ENCODE results near the gene TSEN15. TPM values are rescaled to one million over a fixed set of nuclear protein-coding genes. Genes with fewer than 3 reads are reported as not detected.

TSEN15 gene
- total and polyA plus RNA-seq, 12 donors, result 16.3 to 55.1 (median 27.8) TPM

- Histone ChIP-seq H3K27ac (no peak overlapping the region), H3K36me3 (replicated peaks in 1 of 2) (no peaks in the 10 kb centered on the region), H3K27me3 (no peaks in the 10 kb centered on the region), H3K4me3 (no peak overlapping the region), H3K9me3 (replicated peaks in 1 of 3) (no peaks in the 10 kb centered on the region), H3K4me1 (replicated peaks in 1 of 2) (no peaks in the 10 kb centered on the region)
- DNase-seq, result no peak
- TF ChIP-seq POLR2A (IDR thresholded peaks at IDR 0.05), result no peak
- no peak for TF ChIP-seq CTCF (IDR thresholded peaks at IDR 0.05)
- 92 to 98% (median 93%) methylated on average over 2 of the region's 2 CpGs for WGBS, 4 donors
- intact Hi-C loops (cut with DNase I), result no loop called here
These were observed 35.4 kb upstream of the TSEN15 start for GRCh38 chr1:184016169-184016568.

GRCh38 chr1:184017306-184017705 is 34.2 kb upstream of the TSEN15 start:
- 72 to 83% (median 77%) methylated on average over 7 of the region's 7 CpGs for WGBS, 4 donors
- TF ChIP-seq CTCF (IDR thresholded peaks at IDR 0.05) (no peak), POLR2A (IDR thresholded peaks at IDR 0.05) (no peak)
- Histone ChIP-seq H3K4me3 (no peak overlapping the region), H3K36me3 (replicated peaks in 1 of 2) (no peaks in the 10 kb centered on the region), H3K27ac (no peak overlapping the region), H3K4me1 (replicated peaks in 1 of 2) (peaks cover 0 to 4% of the 10 kb centered on the region in 2 donors), H3K27me3 (no peaks in the 10 kb centered on the region), H3K9me3 (replicated peaks in 1 of 3) (no peaks in the 10 kb centered on the region)
- intact Hi-C loops (cut with DNase I), result no loop called here
- no peak for DNase-seq

- TF ChIP-seq POLR2A (IDR thresholded peaks at IDR 0.05), result no peak
- TF ChIP-seq CTCF (IDR thresholded peaks at IDR 0.05), result no peak
- no peak for DNase-seq
- Histone ChIP-seq H3K4me3 (no peak overlapping the region), H3K27ac (peak overlapping the region in 1 of 5 donors; percentile 43), H3K36me3 (replicated peaks in 1 of 2) (no peaks in the 10 kb centered on the region), H3K27me3 (no peaks in the 10 kb centered on the region), H3K9me3 (replicated peaks in 1 of 3) (no peaks in the 10 kb centered on the region), H3K4me1 (replicated peaks in 1 of 2) (peaks cover 0 to 15% of the 10 kb centered on the region in 2 donors)
- 33 to 51% (median 50%) methylated on average over 2 of the region's 2 CpGs for WGBS, 4 donors
- intact Hi-C loops (cut with DNase I), result no loop called here
These were observed 32.9 kb upstream of the TSEN15 start for GRCh38 chr1:184018622-184019021.

- intact Hi-C loops (cut with DNase I), result no loop called here
- H3K4me3 ChIP-seq, result no peak overlapping the region
These were observed 32.5 kb upstream of the TSEN15 start for GRCh38 chr1:184019069-184019468.

More at GRCh38 chr1:184019069-184019468, 32.5 kb upstream of the TSEN15 start:
- peak overlapping the region in 1 of 5 donors; percentile 43 for H3K27ac ChIP-seq
- H3K27me3 ChIP-seq, result no peaks in the 10 kb centered on the region
- TF ChIP-seq CTCF (IDR thresholded peaks at IDR 0.05) (no peak), POLR2A (IDR thresholded peaks at IDR 0.05) (no peak)
- no peak for DNase-seq
- WGBS, 4 donors, result 85 to 89% (median 87%) methylated on average over 5 of the region's 5 CpGs
- H3K9me3 ChIP-seq (replicated peaks in 1 of 3), result no peaks in the 10 kb centered on the region
- H3K4me1 ChIP-seq (replicated peaks in 1 of 2), result peaks cover 0 to 15% of the 10 kb centered on the region in 2 donors
- H3K36me3 ChIP-seq (replicated peaks in 1 of 2), result no peaks in the 10 kb centered on the region
